ENCODE results near the gene IQCC.
A peak's percentile ranks its signal among the peaks of the same experiment; 100 is the strongest.

IQCC gene

DNA sequence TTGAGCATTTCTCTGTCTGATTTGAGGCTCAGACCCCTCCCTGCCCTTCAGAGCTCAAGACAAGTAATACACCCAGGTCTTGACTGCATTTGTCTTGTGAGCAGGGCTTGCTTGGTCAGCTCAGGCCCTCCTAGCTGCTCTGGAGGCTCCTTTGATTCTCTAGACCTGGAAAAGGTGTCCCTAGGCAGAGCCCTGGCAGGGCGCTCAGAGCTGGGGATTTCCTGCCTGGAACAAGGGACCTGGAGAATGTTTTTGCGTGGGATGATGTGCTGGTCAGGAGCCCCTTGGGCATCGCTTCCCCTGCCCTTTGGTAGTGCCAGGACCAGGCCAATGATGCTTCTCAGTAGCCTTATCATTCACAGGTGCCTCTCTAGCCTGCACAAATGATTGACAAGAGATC is 9.9 kb upstream of the IQCC start:
- DNase-seq (ENCODE audit: low read depth in 1 of 2, low spot score in 1 of 2), result no peak

- no peak for DNase-seq (ENCODE audit: low read depth in 1 of 2, low spot score in 1 of 2)
Observed at GRCh38 chr1:32195972-32196823, 9.3 kb upstream of the IQCC start.

- no peak for DNase-seq (ENCODE audit: low read depth in 1 of 2, low spot score in 1 of 2)
Observed at GRCh38 chr1:32197074-32197473, 8.4 kb upstream of the IQCC start.

DNA sequence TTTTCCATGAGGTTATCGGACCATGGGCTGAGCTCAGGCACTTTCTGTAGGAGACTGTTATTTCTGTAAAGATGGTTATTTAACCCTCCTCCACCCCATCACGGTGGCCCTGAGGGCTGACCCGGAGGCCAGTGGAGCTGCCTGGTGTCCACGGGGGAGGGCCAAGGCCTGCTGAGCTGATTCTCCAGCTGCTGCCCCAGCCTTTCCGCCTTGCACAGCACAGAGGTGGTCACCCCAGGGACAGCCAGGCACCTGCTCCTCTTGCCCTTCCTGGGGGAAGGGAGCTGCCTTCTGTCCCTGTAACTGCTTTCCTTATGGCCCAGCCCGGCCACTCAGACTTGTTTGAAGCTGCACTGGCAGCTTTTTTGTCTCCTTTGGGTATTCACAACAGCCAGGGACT is 7.6 kb upstream of the IQCC start:
- no peak for DNase-seq (ENCODE audit: low read depth in 1 of 2, low spot score in 1 of 2)

GRCh38 chr1:32198237-32199042 is 7.0 kb upstream of the IQCC start:
- no peak for DNase-seq (ENCODE audit: low read depth in 1 of 2, low spot score in 1 of 2)

DNA sequence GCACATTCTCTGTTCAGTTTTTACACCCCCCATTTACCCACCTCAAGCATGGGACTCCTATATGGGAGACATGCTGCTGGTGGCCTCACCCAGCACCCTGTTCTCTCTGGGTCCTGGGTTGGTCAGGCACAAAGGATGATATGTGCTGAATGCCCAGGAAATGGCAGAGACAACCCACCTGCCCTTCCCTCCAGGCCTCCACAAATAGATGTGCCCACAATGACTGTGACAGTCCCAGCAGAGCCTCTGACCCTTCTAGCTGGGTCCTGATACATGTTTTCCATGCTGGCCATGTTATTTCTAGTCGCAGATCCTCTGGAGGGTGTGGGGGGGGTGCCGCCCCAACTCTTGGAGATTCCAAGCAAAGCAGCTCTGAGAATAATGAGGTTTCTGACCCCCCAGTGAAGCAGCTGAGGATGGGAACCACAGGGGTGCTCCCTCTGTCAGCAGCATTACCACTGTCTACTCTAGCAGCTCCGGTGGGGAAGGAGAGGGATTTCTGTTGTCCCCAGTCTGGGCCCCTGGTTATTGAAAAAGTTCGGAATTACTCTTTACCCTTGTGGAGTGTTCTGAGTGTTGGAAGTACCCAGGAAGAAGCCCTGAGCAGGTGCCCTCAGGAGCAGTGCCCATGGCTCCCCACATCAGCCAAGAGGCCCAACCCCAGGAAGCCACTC is 6.3 kb upstream of the IQCC start:
- no peak for DNase-seq (ENCODE audit: low read depth in 1 of 2, low spot score in 1 of 2)

GRCh38 chr1:32199717-32200072 is 5.8 kb upstream of the IQCC start:
- no peak for DNase-seq (ENCODE audit: low read depth in 1 of 2, low spot score in 1 of 2)

DNA sequence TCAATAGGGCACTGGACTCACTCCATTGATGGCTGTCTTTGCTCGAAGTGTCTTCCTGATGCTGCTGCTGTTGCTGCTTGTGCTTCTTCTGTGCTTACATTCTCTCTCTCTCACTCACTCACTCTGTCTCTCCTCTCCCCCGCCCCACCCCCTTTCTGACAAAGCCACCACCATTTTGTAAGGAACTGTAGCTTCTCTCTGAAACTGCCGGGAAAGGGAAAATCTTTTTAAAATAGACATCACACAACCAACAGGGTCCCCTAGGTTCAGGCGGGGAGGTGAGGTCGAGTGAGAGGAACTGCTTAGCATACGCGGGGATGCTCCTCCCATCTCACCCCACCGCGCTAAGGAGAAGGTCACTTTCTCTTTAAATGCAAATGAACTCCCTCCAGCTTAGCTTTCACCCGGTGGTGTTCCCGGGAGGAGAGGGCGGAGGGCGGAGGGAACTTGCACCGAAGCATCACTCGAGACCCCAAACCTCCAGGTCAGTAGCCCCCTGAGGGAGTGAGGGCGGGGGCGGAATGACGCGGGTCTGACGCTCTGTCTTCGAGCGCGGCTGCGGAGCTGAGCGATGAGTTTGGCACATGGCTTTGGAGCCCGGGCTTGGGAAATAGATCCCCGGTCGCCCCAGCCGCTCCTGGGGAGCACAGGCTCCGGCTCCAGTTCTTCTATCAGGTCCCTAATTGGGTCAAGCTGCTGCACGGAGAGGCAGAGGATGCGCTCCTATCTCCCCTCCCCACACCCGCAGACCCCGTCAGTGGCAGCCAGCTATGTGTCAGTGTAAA is 5.1 kb upstream of the IQCC start, which contains the start of gene CCDC28B:
Gene CCDC28B (plus strand): TSS at position 370 of the 785 bp plus-strand sequence. CDS start 1,341 bp downstream, outside the sequence.
- peak in 1 of 2 donors; percentile 21 for DNase-seq (ENCODE audit: low read depth in 1 of 2, low spot score in 1 of 2)

GRCh38 chr1:32201011-32201855 is 4.2 kb upstream of the IQCC start:
- peak; percentile 56 to 60 for DNase-seq (ENCODE audit: low read depth in 1 of 2, low spot score in 1 of 2)

GRCh38 chr1:32204943-32205361 is 519 bp upstream of the IQCC start:
- DNase-seq (ENCODE audit: low read depth in 1 of 2, low spot score in 1 of 2), result no peak

DNA sequence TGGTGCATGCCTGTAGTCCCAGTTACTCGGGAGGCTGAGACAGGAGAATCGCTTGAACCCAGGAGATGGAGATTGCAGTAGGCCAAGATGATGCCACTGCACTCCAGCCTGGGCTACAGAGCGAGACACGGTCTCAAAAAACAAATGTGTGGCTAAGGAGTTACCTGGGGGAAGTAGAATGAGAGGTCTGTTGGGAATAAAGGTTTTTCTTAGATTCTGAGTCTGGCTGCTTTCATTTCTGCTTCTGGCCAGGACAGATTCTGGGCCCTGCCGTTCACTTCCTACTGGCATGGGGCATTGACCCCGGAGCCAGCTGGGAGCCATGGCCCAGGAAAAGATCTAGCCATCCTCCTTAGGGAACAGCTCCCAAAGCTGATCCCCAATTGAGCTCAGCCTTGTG is 3.0 kb downstream of the IQCC start:
- DNase-seq (ENCODE audit: low read depth in 1 of 2, low spot score in 1 of 2), result no peak

GRCh38 chr1:32208891-32209328 is 3.4 kb downstream of the IQCC start, which contains the start of gene DCDC2B:
Gene DCDC2B, plus strand, starts transcription at chr1:32209089. Its CDS starts 5 bp downstream, at chr1:32209094.
- DNase-seq (ENCODE audit: low read depth in 1 of 2, low spot score in 1 of 2), result no peak

DNA sequence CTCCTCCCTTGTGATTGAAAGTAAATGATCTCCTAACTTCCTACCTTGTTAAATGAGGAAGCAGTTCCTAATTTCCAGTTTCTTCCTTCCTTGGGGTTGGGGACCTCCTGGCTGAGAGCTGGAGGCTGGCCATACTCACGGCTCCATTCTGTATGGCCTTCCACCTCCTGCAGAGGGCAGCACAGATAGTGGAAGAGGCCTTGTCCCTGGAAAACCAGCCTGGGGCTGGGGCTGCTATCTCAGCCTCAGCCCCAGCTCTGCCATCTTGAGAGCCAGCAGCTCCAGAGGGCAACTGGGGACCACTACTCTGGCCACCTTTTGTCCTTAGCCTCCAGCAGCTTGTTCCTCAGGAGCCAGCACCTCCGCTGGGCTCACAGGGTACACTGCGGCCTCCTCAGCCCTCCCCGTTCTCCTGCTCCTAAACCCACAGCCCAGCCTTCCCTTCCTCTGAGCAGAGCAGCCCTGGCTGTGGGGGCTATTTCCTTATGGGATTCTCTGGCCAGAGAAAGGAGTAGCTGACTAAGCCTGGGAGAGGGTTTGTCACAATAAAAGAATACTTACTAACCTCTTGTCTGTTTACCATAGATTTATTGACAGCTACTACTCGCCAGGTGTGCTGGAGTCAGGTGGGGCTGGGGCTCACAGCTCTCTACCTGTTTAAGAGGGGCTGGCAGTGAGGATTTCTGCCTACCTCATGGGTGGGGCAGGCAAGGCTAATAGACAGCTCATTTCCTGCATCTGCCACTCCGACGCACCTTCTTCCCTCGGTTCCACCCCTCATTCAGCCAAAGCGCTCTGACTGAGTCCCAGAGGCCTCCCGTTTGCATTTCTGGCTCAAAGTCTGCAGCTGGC is 10.4 kb downstream of the IQCC start:
- peak in 1 of 2 donors; percentile 24 for DNase-seq (ENCODE audit: low read depth in 1 of 2, low spot score in 1 of 2)

GRCh38 chr1:32216566-32216965 is 11.1 kb downstream of the IQCC start:
- no peak for DNase-seq (ENCODE audit: low read depth in 1 of 2, low spot score in 1 of 2)

DNA sequence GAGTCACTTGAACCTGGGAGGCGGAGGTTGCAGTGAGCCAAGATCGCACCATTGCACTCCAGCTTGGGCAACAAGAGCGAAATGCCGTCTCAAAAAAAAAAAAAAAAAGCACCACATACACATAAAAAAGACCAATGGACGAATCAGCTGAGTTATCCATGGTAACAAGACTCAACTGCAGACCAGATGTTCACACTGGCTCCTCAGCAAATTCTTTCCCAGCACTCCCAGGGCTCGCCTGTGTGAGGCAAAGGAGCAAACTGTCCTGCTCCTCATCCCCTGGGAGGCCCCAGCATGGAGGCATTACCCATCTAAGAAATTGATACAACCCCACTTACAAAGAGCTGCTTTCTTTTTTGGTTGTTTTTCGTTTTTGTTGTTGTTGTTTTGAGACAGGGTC is 13.6 kb downstream of the IQCC start:
- no peak for DNase-seq (ENCODE audit: low read depth in 1 of 2, low spot score in 1 of 2)

- no peak for DNase-seq (ENCODE audit: low read depth in 1 of 2, low spot score in 1 of 2)
Observed at GRCh38 chr1:32220746-32221580, 15.5 kb downstream of the IQCC start.

GRCh38 chr1:32221581-32221979 is 16.1 kb downstream of the IQCC start:
- no peak for DNase-seq (ENCODE audit: low read depth in 1 of 2, low spot score in 1 of 2)

Measured in activated T-helper 1 cell treated with anti-CD3 and anti-CD28 coated beads, Interleukin-2, amount 50 U/mL, for 16 hours (primary cell).